Measurements from ENCODE around the gene MAP3K3. TPM values are rescaled to one million over a fixed set of nuclear protein-coding genes. Genes with fewer than 3 reads are reported as not detected.

The MAP3K3 gene
- total and polyA plus RNA-seq, 2 donors (not counting 3 experiments of a cell fraction or from before 2014, with no cell fraction given), result 56.6 to 81.0 TPM

DNA sequence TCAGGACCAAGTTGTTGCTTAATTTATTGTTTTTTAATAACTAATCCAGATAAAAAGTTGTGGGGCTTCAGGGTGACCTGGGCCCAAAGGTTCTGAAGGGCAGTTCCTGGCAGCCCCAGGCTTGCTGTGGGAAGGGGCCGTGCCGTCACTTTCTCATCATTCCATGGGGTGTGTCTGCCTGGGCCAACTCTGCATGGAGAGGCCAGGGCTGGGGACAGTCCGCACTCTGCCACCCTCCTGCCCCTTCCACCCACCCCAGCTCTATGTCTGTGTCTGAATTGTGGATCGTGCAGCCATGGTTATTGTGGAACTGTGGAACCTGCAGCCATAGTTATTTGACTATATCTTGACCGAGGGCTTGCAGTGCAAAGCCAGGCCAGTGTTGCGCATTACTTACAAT is 73.7 kb downstream of the MAP3K3 start:
- Histone ChIP-seq H3K4me3 (replicated peaks in 1 of 3; ENCODE audit: insufficient read depth in 1 of 3, low read depth in 1 of 3, low read length in 3 of 3) (no peak overlapping the region), H3K27me3 (ENCODE audit: control insufficient read depth in 2 of 2, insufficient read depth in 2 of 2, low read length in 2 of 2) (no peaks in the 10 kb centered on the region), H3K27ac (ENCODE audit: insufficient read depth, low read depth, low read length) (no peak overlapping the region), H3K79me2 (ENCODE audit: control insufficient read depth, insufficient read depth, low read length) (peaks cover 2% of the 10 kb centered on the region), H3K9me3 (replicated peaks; ENCODE audit: control insufficient read depth, insufficient read depth, low read length) (no peaks in the 10 kb centered on the region), H4K20me1 (replicated peaks; ENCODE audit: control insufficient read depth, extremely low read depth, insufficient read depth, low read length) (no peaks in the 10 kb centered on the region), H3K9ac (replicated peaks; ENCODE audit: extremely low read depth, insufficient read depth, low read length) (no peak overlapping the region), H3K9me1 (replicated peaks; ENCODE audit: control insufficient read depth, extremely low read depth, insufficient read depth, low read length) (no peaks in the 10 kb centered on the region), H2AFZ (ENCODE audit: low read depth, low read length) (no peak overlapping the region), H3K4me1 (ENCODE audit: control insufficient read depth, extremely low read depth, insufficient read depth, low read length) (peaks cover 12% of the 10 kb centered on the region), H3K36me3 (ENCODE audit: control insufficient read depth in 2 of 2, extremely low read depth in 1 of 2, insufficient read depth in 2 of 2, low read length in 2 of 2) (peaks cover 0 to 36% of the 10 kb centered on the region in 2 experiments), H3K4me2 (ENCODE audit: insufficient read depth, low read length) (no peak overlapping the region)
- POLR2A ChIA-PET, result no interaction called here
- no TSS peak for BruUV-seq (replicated peaks)
- dilution Hi-C loops (cut with MboI; ENCODE audit: extremely low pct_ligation_motif_present, low sequenced_read_pairs) (no loop called here), intact Hi-C loops (cut with micrococcal nuclease) (loop anchor here (1.0 kb wide), 1 partner anchor 271 kb away; no protein-coding TSS in a partner anchor)
- no peak for TF ChIP-seq EZH2 (IDR thresholded peaks at IDR 0.05; ENCODE audit: borderline replicate concordance, low read depth, low read length, severe bottlenecking)
- no peak for TF ChIP-seq POLR2AphosphoS5 (IDR thresholded peaks at IDR 0.05; ENCODE audit: insufficient read depth, low read depth, low read length)
- TF ChIP-seq FOS (IDR thresholded peaks at IDR 0.05; ENCODE audit: borderline replicate concordance, insufficient read depth, low read length), result no peak
- TF ChIP-seq, protein P1, sequence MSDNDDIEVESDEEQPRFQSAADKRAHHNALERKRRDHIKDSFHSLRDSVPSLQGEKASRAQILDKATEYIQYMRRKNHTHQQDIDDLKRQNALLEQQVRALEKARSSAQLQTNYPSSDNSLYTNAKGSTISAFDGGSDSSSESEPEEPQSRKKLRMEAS (IDR thresholded peaks at IDR 0.05; ENCODE audit: insufficient read depth, insufficient read length), result no peak
- no peak for TF ChIP-seq MYC (IDR thresholded peaks at IDR 0.05; ENCODE audit: low read depth, low read length)
- no peak for TF ChIP-seq POLR2A (IDR thresholded peaks at IDR 0.05; ENCODE audit: low read depth, low read length)
- no peak for TF ChIP-seq GATA2 (IDR thresholded peaks at IDR 0.05; ENCODE audit: insufficient read depth, insufficient read length, low read depth, low read length)
- TF ChIP-seq JUN (IDR thresholded peaks at IDR 0.05; ENCODE audit: borderline replicate concordance, insufficient read depth, insufficient read length, low read depth), result no peak
- TF ChIP-seq, protein P2, sequence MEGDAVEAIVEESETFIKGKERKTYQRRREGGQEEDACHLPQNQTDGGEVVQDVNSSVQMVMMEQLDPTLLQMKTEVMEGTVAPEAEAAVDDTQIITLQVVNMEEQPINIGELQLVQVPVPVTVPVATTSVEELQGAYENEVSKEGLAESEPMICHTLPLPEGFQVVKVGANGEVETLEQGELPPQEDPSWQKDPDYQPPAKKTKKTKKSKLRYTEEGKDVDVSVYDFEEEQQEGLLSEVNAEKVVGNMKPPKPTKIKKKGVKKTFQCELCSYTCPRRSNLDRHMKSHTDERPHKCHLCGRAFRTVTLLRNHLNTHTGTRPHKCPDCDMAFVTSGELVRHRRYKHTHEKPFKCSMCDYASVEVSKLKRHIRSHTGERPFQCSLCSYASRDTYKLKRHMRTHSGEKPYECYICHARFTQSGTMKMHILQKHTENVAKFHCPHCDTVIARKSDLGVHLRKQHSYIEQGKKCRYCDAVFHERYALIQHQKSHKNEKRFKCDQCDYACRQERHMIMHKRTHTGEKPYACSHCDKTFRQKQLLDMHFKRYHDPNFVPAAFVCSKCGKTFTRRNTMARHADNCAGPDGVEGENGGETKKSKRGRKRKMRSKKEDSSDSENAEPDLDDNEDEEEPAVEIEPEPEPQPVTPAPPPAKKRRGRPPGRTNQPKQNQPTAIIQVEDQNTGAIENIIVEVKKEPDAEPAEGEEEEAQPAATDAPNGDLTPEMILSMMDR (IDR thresholded peaks at IDR 0.05; ENCODE audit: extremely low read depth in 1 of 2, insufficient read depth in 1 of 2, low read depth in 1 of 2, low read length in 2 of 2), result no peak
- CTCF ChIA-PET, result interaction anchor here (0.9 to 6.6 kb wide), 9 partner anchors 8 to 271 kb away, joined by 3 to 36 read pairs (median 7); no protein-coding TSS in a partner anchor
- DNase-seq (ENCODE audit: low read depth, low spot score) (no peak), FAIRE-seq (no peak)
